HepG2 (cell line): ENCODE data around the gene KLHL21. TPM values are rescaled to one million over a fixed set of nuclear protein-coding genes. Genes with fewer than 3 reads are reported as not detected.

Experiments used
- BRCA1 ChIP-seq: sonication (generic); formaldehyde crosslinking; IDR thresholded peaks from 2 replicates; pipeline ENCODE4 v1.4.0; 2020; ENCODE audit warnings: missing genetic modification reagents
- GFI1 ChIP-seq: sonication (generic); formaldehyde crosslinking; IDR thresholded peaks from 2 replicates; pipeline ENCODE4 v1.5.0; 2020; ENCODE audit warnings: missing genetic modification reagents, mild to moderate bottlenecking, borderline replicate concordance
- HNF4G ChIP-seq, 2 experiments: sonication (generic) in 1 of 2; formaldehyde crosslinking in 1 of 2; IDR thresholded peaks; 2 replicates each; pipeline versions ENCODE4 v1.4.0 to v1.6.1; 2011 to 2020; ENCODE audit warnings: borderline replicate concordance in 2 of 2, low read depth in 2 of 2, mild to moderate bottlenecking in 2 of 2, low read length in 1 of 2, missing genetic modification reagents in 1 of 2, moderate library complexity in 1 of 2
- KAT2B ChIP-seq: fragments of 150-350 bp; IDR thresholded peaks from 2 replicates; pipeline ENCODE4 v1.6.1; 2014; ENCODE audit warnings: low read depth, low read length, borderline replicate concordance
- MED13 ChIP-seq: sonication (generic); formaldehyde crosslinking; IDR thresholded peaks from 2 replicates; pipeline ENCODE4 v1.5.0; 2020; ENCODE audit warnings: missing genetic modification reagents
- PCBP2 ChIP-seq: fragments of 200-400 bp; formaldehyde crosslinking; optimal IDR thresholded peaks from 2 replicates; pipeline ENCODE3; 2018; ENCODE audit warnings: low read length, low read depth; ENCODE audit not compliant: poor library complexity, severe bottlenecking
- RXRA ChIP-seq: sonication (generic); formaldehyde crosslinking; IDR thresholded peaks from 2 replicates; pipeline ENCODE4 v1.5.1; 2020; ENCODE audit warnings: missing genetic modification reagents
- SRSF1 ChIP-seq: fragments of 200-400 bp; formaldehyde crosslinking; optimal IDR thresholded peaks from 2 replicates; pipeline ENCODE3; 2017; ENCODE audit warnings: mild to moderate bottlenecking, low read depth, low read length, moderate library complexity
- TOPORS ChIP-seq: sonication (generic); formaldehyde crosslinking; IDR thresholded peaks from 2 replicates; pipeline ENCODE4 v1.8.0; 2023; ENCODE audit warnings: mild to moderate bottlenecking, missing genetic modification reagents
- TP53 ChIP-seq: sonication (generic); formaldehyde crosslinking; conservative IDR thresholded peaks from 2 replicates; pipeline ENCODE4 v1.4.0; 2020; ENCODE audit warnings: missing genetic modification reagents
- ZNF253 ChIP-seq: sonication (generic); formaldehyde crosslinking; IDR thresholded peaks from 2 replicates; pipeline ENCODE4 v1.8.0; 2022; ENCODE audit warnings: mild to moderate bottlenecking, missing genetic modification reagents, borderline replicate concordance
- ZNF296 ChIP-seq: sonication (generic); formaldehyde crosslinking; conservative IDR thresholded peaks from 2 replicates; pipeline ENCODE4 v1.5.0; 2020; ENCODE audit warnings: mild to moderate bottlenecking, missing genetic modification reagents
- ZNF713 ChIP-seq: sonication (generic); formaldehyde crosslinking; IDR thresholded peaks from 2 replicates; pipeline ENCODE4 v1.4.0; 2020; ENCODE audit warnings: mild to moderate bottlenecking, missing genetic modification reagents
- ZNF761 ChIP-seq: sonication (generic); formaldehyde crosslinking; conservative IDR thresholded peaks from 2 replicates; pipeline ENCODE4 v1.4.0; 2020; ENCODE audit warnings: mild to moderate bottlenecking, missing genetic modification reagents
- polyA plus RNA-seq, 8 experiments: library from polyadenylated mRNA; depleted of rRNA in 3 of 8; stranded (reverse) in 7 of 8; unstranded in 1 of 8; fragments of >200 nt; fragmentation: Illumina TruSeq in 4 of 8; extraction: Trizol in 4 of 8; gene quantifications; 2 replicates each; pipeline versions ENCODE4 v1.2.1 to v1.2.3, GENCODE V29; 2011 to 2016; ENCODE audit warnings: low read depth in 4 of 8, missing spikeins in 1 of 8, mixed read lengths in 1 of 8; ENCODE audit not compliant: insufficient read depth in 1 of 8
- total RNA-seq, 5 experiments: library from RNA; depleted of rRNA; stranded (reverse); fragments of >200 nt; fragmentation: Illumina TruSeq; extraction: Trizol; gene quantifications; 2 replicates each; pipeline ENCODE4 v1.2.3, GENCODE V29; 2016; ENCODE audit warnings: low read depth in 1 of 5
- TF ChIP-seq, protein P1 (sequence below): sonication (generic); formaldehyde crosslinking; IDR thresholded peaks from 2 replicates; pipeline ENCODE4 v1.4.0; 2020; ENCODE audit warnings: missing genetic modification reagents
- TF ChIP-seq, protein P2 (sequence below): sonication (generic); formaldehyde crosslinking; IDR thresholded peaks from 2 replicates; pipeline ENCODE4 v1.5.0; 2020; ENCODE audit warnings: mild to moderate bottlenecking, missing genetic modification reagents, borderline replicate concordance
- TF ChIP-seq, protein P3 (sequence below): sonication (generic); formaldehyde crosslinking; IDR thresholded peaks from 2 replicates; pipeline ENCODE4 v1.5.0; 2020; ENCODE audit warnings: missing genetic modification reagents
- TF ChIP-seq, protein P4 (sequence below): sonication (generic); formaldehyde crosslinking; IDR thresholded peaks from 2 replicates; pipeline ENCODE4 v1.8.0; 2022; ENCODE audit warnings: missing genetic modification reagents, low read depth, mild to moderate bottlenecking, borderline replicate concordance

The KLHL21 gene
- total and polyA plus RNA-seq, 2 of the 13 experiments (the other 11 are each of a cell fraction or from before 2014, with no cell fraction given), result 14.8 to 25.0 TPM

DNA sequence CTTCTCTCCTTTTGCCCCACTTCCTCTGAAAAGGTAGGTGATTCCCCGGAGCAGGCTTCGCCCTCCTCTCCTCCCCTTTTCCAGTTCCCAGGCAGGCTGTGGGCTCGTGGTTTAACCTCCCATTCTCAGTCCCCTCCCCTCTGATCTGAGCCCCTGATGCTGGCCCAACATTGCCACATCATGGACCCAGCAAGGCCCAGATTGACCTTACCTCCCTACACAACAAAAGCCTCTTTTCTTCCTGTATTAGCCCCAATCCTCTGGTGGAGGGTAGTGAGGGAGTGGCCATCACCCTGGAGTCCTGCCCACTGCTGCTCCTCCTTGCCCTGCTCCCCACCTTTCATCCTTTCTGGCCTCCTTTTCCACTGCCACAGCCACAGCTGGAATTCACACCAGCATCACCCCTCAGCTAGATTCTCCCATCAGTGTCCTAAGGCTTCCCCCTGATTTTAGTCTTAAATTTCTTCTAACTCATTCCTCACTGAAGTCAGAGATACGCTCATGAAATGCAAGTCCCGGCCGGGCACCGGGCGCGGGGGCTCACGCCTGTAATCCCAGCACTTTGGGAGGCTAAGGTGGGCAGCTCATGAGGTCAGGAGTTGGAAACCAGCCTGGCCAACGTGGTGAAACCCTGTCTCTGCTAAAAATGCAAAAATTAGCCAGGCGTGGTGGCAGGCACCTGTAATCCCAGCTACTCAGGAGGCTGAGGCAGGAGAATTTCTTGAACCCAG is 29.9 kb downstream of the KLHL21 start (continued):
- TF ChIP-seq, protein P1, sequence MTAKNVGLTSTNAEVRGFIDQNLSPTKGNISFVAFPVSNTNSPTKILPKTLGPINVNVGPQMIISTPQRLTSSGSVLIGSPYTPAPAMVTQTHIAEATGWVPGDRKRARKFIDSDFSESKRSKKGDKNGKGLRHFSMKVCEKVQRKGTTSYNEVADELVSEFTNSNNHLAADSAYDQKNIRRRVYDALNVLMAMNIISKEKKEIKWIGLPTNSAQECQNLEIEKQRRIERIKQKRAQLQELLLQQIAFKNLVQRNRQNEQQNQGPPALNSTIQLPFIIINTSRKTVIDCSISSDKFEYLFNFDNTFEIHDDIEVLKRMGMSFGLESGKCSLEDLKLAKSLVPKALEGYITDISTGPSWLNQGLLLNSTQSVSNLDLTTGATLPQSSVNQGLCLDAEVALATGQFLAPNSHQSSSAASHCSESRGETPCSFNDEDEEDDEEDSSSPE (CRISPR knock-in tag), result no peak
- TF ChIP-seq ZNF253 (CRISPR knock-in tag) (no peak), KAT2B (no peak), TP53 (CRISPR knock-in tag) (no peak), HNF4G (IDR thresholded peaks at IDR 0.05; ENCODE audit: borderline replicate concordance, low read depth, low read length) (no peak), HNF4G (CRISPR knock-in tag; IDR thresholded peaks at IDR 0.05; ENCODE audit: borderline replicate concordance, low read depth) (no peak), ZNF296 (CRISPR knock-in tag) (no peak), SRSF1 (no peak), TOPORS (CRISPR knock-in tag) (no peak), MED13 (CRISPR knock-in tag) (no peak), RXRA (CRISPR knock-in tag) (peak; percentile 60; the same call in 1 of the 2 replicates), ZNF713 (CRISPR knock-in tag) (no peak), GFI1 (CRISPR knock-in tag) (peak; percentile 31; the same call in 1 of the 2 replicates), PCBP2 (no peak), BRCA1 (CRISPR knock-in tag) (no peak), ZNF761 (CRISPR knock-in tag) (0 out of 2 replicates have a peak, but pooled peaks have one; percentile 29)
- TF ChIP-seq, protein P2, sequence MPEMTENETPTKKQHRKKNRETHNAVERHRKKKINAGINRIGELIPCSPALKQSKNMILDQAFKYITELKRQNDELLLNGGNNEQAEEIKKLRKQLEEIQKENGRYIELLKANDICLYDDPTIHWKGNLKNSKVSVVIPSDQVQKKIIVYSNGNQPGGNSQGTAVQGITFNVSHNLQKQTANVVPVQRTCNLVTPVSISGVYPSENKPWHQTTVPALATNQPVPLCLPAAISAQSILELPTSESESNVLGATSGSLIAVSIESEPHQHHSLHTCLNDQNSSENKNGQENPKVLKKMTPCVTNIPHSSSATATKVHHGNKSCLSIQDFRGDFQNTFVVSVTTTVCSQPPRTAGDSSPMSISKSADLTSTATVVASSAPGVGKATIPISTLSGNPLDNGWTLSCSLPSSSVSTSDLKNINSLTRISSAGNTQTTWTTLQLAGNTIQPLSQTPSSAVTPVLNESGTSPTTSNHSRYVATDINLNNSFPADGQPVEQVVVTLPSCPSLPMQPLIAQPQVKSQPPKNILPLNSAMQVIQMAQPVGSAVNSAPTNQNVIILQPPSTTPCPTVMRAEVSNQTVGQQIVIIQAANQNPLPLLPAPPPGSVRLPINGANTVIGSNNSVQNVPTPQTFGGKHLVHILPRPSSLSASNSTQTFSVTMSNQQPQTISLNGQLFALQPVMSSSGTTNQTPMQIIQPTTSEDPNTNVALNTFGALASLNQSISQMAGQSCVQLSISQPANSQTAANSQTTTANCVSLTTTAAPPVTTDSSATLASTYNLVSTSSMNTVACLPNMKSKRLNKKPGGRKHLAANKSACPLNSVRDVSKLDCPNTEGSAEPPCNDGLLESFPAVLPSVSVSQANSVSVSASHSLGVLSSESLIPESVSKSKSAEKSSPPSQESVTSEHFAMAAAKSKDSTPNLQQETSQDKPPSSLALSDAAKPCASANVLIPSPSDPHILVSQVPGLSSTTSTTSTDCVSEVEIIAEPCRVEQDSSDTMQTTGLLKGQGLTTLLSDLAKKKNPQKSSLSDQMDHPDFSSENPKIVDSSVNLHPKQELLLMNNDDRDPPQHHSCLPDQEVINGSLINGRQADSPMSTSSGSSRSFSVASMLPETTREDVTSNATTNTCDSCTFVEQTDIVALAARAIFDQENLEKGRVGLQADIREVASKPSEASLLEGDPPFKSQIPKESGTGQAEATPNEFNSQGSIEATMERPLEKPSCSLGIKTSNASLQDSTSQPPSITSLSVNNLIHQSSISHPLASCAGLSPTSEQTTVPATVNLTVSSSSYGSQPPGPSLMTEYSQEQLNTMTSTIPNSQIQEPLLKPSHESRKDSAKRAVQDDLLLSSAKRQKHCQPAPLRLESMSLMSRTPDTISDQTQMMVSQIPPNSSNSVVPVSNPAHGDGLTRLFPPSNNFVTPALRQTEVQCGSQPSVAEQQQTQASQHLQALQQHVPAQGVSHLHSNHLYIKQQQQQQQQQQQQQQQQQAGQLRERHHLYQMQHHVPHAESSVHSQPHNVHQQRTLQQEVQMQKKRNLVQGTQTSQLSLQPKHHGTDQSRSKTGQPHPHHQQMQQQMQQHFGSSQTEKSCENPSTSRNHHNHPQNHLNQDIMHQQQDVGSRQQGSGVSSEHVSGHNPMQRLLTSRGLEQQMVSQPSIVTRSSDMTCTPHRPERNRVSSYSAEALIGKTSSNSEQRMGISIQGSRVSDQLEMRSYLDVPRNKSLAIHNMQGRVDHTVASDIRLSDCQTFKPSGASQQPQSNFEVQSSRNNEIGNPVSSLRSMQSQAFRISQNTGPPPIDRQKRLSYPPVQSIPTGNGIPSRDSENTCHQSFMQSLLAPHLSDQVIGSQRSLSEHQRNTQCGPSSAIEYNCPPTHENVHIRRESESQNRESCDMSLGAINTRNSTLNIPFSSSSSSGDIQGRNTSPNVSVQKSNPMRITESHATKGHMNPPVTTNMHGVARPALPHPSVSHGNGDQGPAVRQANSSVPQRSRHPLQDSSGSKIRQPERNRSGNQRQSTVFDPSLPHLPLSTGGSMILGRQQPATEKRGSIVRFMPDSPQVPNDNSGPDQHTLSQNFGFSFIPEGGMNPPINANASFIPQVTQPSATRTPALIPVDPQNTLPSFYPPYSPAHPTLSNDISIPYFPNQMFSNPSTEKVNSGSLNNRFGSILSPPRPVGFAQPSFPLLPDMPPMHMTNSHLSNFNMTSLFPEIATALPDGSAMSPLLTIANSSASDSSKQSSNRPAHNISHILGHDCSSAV (CRISPR knock-in tag), result no peak
- TF ChIP-seq, protein P3, sequence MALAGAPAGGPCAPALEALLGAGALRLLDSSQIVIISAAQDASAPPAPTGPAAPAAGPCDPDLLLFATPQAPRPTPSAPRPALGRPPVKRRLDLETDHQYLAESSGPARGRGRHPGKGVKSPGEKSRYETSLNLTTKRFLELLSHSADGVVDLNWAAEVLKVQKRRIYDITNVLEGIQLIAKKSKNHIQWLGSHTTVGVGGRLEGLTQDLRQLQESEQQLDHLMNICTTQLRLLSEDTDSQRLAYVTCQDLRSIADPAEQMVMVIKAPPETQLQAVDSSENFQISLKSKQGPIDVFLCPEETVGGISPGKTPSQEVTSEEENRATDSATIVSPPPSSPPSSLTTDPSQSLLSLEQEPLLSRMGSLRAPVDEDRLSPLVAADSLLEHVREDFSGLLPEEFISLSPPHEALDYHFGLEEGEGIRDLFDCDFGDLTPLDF (CRISPR knock-in tag), result no peak
- TF ChIP-seq, protein P4, sequence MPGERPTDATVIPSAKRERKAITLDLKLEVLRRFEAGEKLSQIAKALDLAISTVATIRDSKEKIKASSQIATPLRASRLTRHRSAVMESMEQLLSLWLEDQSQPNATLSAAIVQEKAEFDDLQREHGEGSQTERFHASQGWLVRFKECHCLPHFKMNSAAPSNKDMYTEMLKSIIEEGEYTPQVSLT (CRISPR knock-in tag), result no peak
